Lung (tissue), 12 donors: Measurements from ENCODE around the gene ZRANB3. TPM values are rescaled to one million over a fixed set of nuclear protein-coding genes. Genes with fewer than 3 reads are reported as not detected.
"Not testable (repeated sequence)": the region's sequence is repeated elsewhere in the genome, so short reads cannot be mapped to it uniquely, and the experiment has no call there.

ENCODE experiments used
- ATAC-seq: fragments of 200-7000 bp; cut with Tn5 transposase; one replicate; pipeline ENCODE4 v1.9.1; 2020; ENCODE audit warnings: moderate number of reproducible peaks; ENCODE audit not compliant: insufficient read depth, low FRiP score
- DNase-seq, 3 donors: peaks; one replicate each; pipeline ENCODE4 v3.0.0-alpha.2; 2013 to 2017
- H3K27ac ChIP-seq, 2 donors: one replicate each; pipeline ENCODE4 v1.5.1; 2013; ENCODE audit warnings: mild to moderate bottlenecking in 2 of 2, moderate library complexity in 2 of 2, control low read depth in 1 of 2, inconsistent platforms in 1 of 2, low read depth in 1 of 2, low read length in 1 of 2
- H3K27me3 ChIP-seq, 3 donors: one replicate each; pipeline ENCODE4 v1.5.1; 2013; ENCODE audit warnings: low read length in 2 of 3; ENCODE audit not compliant: control insufficient read depth in 3 of 3, insufficient read depth in 3 of 3
- H3K36me3 ChIP-seq, 4 donors: one replicate each; pipeline ENCODE4 v1.5.1; 2013; ENCODE audit warnings: low read length in 4 of 4, mild to moderate bottlenecking in 1 of 4, moderate library complexity in 1 of 4; ENCODE audit not compliant: control insufficient read depth in 4 of 4, insufficient read depth in 4 of 4
- H3K4me1 ChIP-seq, 5 donors: one replicate each; pipeline ENCODE4 v1.5.1; 2013; ENCODE audit warnings: low read length in 5 of 5, mild to moderate bottlenecking in 2 of 5, moderate library complexity in 1 of 5; ENCODE audit not compliant: control insufficient read depth in 5 of 5, insufficient read depth in 5 of 5
- H3K4me3 ChIP-seq: one replicate; pipeline ENCODE4 v1.5.1; 2013; ENCODE audit warnings: mild to moderate bottlenecking, control low read depth, moderate library complexity
- H3K9ac ChIP-seq, 2 donors: one replicate each; pipeline ENCODE4 v1.5.1; 2013; ENCODE audit warnings: low read length in 2 of 2, control low read depth in 1 of 2; ENCODE audit not compliant: insufficient read depth in 1 of 2
- H3K9me3 ChIP-seq, 4 donors: one replicate each; pipeline ENCODE4 v1.5.1; 2013; ENCODE audit warnings: low read length in 3 of 4, mild to moderate bottlenecking in 1 of 4, moderate library complexity in 1 of 4; ENCODE audit not compliant: control insufficient read depth in 4 of 4, insufficient read depth in 3 of 4
- WGBS, 2 donors: extraction: QIAGEN DNeasy Blood & Tissue Kit; methylation state at CpG; one replicate each; pipeline ENCODE4 v1.1.7; 2013; 5-methylcytosine and 5-hydroxymethylcytosine counted together
- polyA plus RNA-seq, 2 donors: library from polyadenylated mRNA; stranded (reverse); fragments of 200-250 nt; gene quantifications; one replicate each; pipeline ENCODE4 v1.2.1, GENCODE V29; 2013
- total RNA-seq, 2 donors: library from RNA; depleted of rRNA in 1 of 2; stranded (reverse); fragments of >200 nt in 1 of 2; gene quantifications; one replicate each; pipeline ENCODE4 v1.2.1, GENCODE V29; 2014 to 2021
- TF ChIP-seq, protein P1 (sequence below): IDR thresholded peaks from 2 replicates; pipeline ENCODE4 v1.5.1; 2012; ENCODE audit warnings: mild to moderate bottlenecking; ENCODE audit errors: control extremely low read depth, extremely low read depth
- donor health status: control.
- donor health status: control.
- donor health status: Bipolar disorder and iron deficiency.
- donor health status: healthy.
- donor health status: DM: yes; HTN: yes; CAD: no.

Gene ZRANB3
- total and polyA plus RNA-seq, 4 donors = 1.3 to 14.9 (median 3.3) TPM

DNA sequence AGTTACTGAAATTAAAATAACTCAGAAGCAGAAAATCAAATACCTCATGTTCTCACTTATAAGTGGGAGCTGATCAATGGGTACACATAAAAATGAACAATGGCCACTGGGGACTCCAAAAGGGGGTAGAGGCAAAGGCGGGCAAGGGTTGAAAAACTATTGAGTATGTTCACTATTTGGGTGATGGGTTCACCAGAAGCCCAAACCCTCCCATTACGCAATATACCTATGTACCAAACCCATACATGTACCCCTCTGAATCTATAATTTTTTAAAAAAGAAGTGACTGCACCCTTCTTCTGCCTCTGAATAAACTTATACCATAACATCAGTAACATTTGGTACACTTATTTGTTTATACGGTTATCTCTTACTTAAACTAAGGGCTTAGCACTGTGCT is 119.4 kb downstream of the ZRANB3 start:
- WGBS, 2 donors = 96 to 97% methylated on average over 3 of the region's 3 CpGs
- TF ChIP-seq, protein P1, sequence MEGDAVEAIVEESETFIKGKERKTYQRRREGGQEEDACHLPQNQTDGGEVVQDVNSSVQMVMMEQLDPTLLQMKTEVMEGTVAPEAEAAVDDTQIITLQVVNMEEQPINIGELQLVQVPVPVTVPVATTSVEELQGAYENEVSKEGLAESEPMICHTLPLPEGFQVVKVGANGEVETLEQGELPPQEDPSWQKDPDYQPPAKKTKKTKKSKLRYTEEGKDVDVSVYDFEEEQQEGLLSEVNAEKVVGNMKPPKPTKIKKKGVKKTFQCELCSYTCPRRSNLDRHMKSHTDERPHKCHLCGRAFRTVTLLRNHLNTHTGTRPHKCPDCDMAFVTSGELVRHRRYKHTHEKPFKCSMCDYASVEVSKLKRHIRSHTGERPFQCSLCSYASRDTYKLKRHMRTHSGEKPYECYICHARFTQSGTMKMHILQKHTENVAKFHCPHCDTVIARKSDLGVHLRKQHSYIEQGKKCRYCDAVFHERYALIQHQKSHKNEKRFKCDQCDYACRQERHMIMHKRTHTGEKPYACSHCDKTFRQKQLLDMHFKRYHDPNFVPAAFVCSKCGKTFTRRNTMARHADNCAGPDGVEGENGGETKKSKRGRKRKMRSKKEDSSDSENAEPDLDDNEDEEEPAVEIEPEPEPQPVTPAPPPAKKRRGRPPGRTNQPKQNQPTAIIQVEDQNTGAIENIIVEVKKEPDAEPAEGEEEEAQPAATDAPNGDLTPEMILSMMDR = no peak
- ATAC-seq (no peak), DNase-seq (no peak)
- H3K27me3 ChIP-seq = no peaks in the 10 kb centered on the region
- H3K4me3 ChIP-seq = no peak overlapping the region
- H3K9ac ChIP-seq = no peak overlapping the region
- peaks cover 0 to 3% (median 1%) of the 10 kb centered on the region in 4 donors for H3K9me3 ChIP-seq
- H3K36me3 ChIP-seq = no peaks in the 10 kb centered on the region
- H3K4me1 ChIP-seq = no peaks in the 10 kb centered on the region
- H3K27ac ChIP-seq = no peak overlapping the region

DNA sequence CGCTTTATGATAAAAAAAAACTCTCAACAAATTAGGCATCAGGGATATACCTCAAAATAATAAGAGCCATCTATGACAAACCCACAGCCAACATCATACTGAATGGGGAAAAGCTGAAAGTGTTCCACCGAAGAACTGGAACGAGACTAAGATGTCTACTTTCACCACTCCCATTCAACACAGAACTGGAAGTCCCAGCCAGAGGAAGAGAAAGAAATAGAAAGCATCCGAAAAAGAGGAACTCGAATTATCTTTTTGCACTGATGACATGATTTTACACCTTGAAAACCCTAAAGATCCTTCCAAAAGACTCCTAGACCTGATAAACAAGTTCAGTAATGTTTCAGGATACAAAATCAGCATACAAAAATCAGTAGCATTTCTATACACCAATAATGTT is 121.6 kb downstream of the ZRANB3 start:
- WGBS, 2 donors = 83 to 88% methylated on average over 5 of the region's 5 CpGs
- peaks cover 0 to 3% (median 1%) of the 10 kb centered on the region in 4 donors for H3K9me3 ChIP-seq
- DNase-seq = no peak
- no peaks in the 10 kb centered on the region for H3K4me1 ChIP-seq
- H3K9ac ChIP-seq = no peak overlapping the region
- H3K36me3 ChIP-seq = no peaks in the 10 kb centered on the region
- TF ChIP-seq, protein P1 = no peak
- ATAC-seq = no peak
- H3K4me3 ChIP-seq = no peak overlapping the region
- no peaks in the 10 kb centered on the region for H3K27me3 ChIP-seq
- no peak overlapping the region for H3K27ac ChIP-seq

DNA sequence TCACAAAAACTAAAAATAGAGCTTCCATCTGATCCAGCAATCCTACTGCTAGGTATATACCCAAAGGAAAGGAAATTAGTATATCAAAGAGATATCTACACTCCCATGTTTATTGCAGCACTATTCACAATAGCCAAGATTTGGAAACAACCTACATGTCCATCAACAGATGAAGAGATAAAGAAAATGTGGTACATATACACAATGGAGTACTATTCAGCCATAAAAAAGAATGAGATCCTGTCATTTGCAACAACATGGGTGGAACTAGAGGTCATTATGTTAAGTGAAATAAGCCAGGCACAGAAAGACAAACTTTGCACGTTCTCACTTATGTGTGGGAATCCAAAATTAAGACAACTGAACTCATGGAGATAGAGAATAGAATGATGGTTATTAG is 134.8 kb downstream of the ZRANB3 start:
- not testable (repeated sequence) for H3K27ac ChIP-seq, ATAC-seq, H3K9ac ChIP-seq, H3K27me3 ChIP-seq, H3K36me3 ChIP-seq, H3K4me3 ChIP-seq, DNase-seq, H3K4me1 ChIP-seq, H3K9me3 ChIP-seq
- 92 to 97% methylated on average over 1 of the region's 1 CpG for WGBS, 2 donors

DNA sequence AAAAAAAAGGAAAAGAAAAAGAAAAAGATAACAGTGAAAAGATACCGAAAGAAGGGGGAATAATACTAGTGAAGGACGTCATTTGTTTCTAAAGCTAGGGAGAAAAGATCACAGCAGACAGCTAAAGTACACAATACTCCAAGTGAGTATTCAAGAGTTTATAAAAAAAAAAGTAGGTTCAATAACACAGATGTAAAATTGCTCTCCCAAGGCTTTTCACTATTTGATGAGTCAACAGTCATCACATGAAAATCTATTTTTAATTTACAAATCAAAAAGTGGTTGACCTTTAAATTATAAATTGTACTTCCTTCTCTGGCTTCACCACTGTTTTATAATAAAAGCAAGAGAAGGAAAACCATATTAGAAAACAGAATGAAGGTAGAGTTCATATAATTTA is 144.0 kb downstream of the ZRANB3 start:
- no peak for DNase-seq
- Histone ChIP-seq H3K27me3 (no peaks in the 10 kb centered on the region), H3K27ac (no peak overlapping the region), H3K9ac (no peak overlapping the region), H3K4me3 (no peak overlapping the region), H3K36me3 (peaks cover 0 to 1% (median 0%) of the 10 kb centered on the region in 4 donors), H3K4me1 (no peaks in the 10 kb centered on the region), H3K9me3 (peaks cover 0 to 3% (median 1%) of the 10 kb centered on the region in 4 donors)
- WGBS, 2 donors = 88 to 93% methylated on average over 2 of the region's 2 CpGs
- ATAC-seq = no peak
- TF ChIP-seq, protein P1 = no peak
